Caco-2 (cell line): Measurements from ENCODE around the gene SEC24A. TPM values are rescaled to one million over a fixed set of nuclear protein-coding genes. Genes with fewer than 3 reads are reported as not detected.
"Not testable (repeated sequence)": the region's sequence is repeated elsewhere in the genome, so short reads cannot be mapped to it uniquely, and the experiment has no call there.

Source experiments
- BruUV-seq: library from RNA; stranded (reverse); fragments of 400-500 nt; replicated peaks from 2 replicates; lab custom pipeline; 2021; lab: Mats Ljungman, UMichigan
- CTCF ChIA-PET: fragments of 300-600 bp; sonication (Branson Sonifier 250); formaldehyde crosslinking; loops from one replicate; lab custom pipeline; 2022; ENCODE audit warnings: antibody characterized with exemption; lab: Charles Lee
- POLR2A ChIA-PET: fragments of 300-600 bp; sonication (Branson Sonifier 250); formaldehyde crosslinking; loops from one replicate; lab custom pipeline; 2022; ENCODE audit warnings: antibody characterized with exemption; lab: Charles Lee
- DNase-seq, 2 experiments: peaks; one replicate each; pipeline versions ENCODE4 v3.0.0 to v3.0.0-alpha.2; 2020 to 2022
- H3K27me3 ChIP-seq: replicated peaks from 2 replicates; pipeline ENCODE4 v1.6.0; 2011; ENCODE audit warnings: low read length; ENCODE audit not compliant: control insufficient read depth, insufficient read depth
- H3K36me3 ChIP-seq: 2 replicates; pipeline ENCODE4 v1.5.1; 2011; ENCODE audit warnings: low read length; ENCODE audit not compliant: control insufficient read depth, insufficient read depth
- H3K4me1 ChIP-seq: fragments of 250-450 bp; sonication (Bioruptor Pico); 2 replicates; pipeline ENCODE4 v1.5.1; 2020; ENCODE audit warnings: mild to moderate bottlenecking
- H3K4me3 ChIP-seq: 2 replicates; pipeline ENCODE4 v1.5.1; 2011; ENCODE audit warnings: low read depth, mild to moderate bottlenecking, control low read depth, low read length
- H3K9me3 ChIP-seq: fragments of 250-450 bp; sonication (Bioruptor Pico); 2 replicates; pipeline ENCODE4 v1.5.1; 2020; ENCODE audit warnings: mild to moderate bottlenecking, moderate library complexity
- H3K27ac Mint-ChIP-seq: one replicate; pipeline ENCODE4 v1.8.0; 2022; ENCODE audit warnings: mixed read lengths; ENCODE audit not compliant: unreplicated experiment
- H3K27me3 Mint-ChIP-seq: one replicate; pipeline ENCODE4 v1.8.0; 2022; ENCODE audit warnings: mixed read lengths; ENCODE audit not compliant: insufficient read depth, unreplicated experiment
- H3K36me3 Mint-ChIP-seq: one replicate; pipeline ENCODE4 v1.8.0; 2022; ENCODE audit warnings: mild to moderate bottlenecking, mixed read lengths; ENCODE audit not compliant: insufficient read depth, unreplicated experiment
- H3K4me1 Mint-ChIP-seq: one replicate; pipeline ENCODE4 v1.8.0; 2022; ENCODE audit warnings: low read depth, mixed read lengths; ENCODE audit not compliant: unreplicated experiment
- H3K4me3 Mint-ChIP-seq: one replicate; pipeline ENCODE4 v1.8.0; 2022; ENCODE audit warnings: mild to moderate bottlenecking, moderate library complexity, mixed read lengths; ENCODE audit not compliant: unreplicated experiment
- H3K9me3 Mint-ChIP-seq: one replicate; pipeline ENCODE4 v1.8.0; 2022; ENCODE audit warnings: mixed read lengths; ENCODE audit not compliant: unreplicated experiment
- intact Hi-C: fragments of 100-400 bp; cut with micrococcal nuclease; formaldehyde crosslinking; loops from one replicate; pipeline ENCODE4 v1.10.0; 2022; ENCODE audit not compliant: unreplicated experiment
- total RNA-seq: library from RNA; stranded (reverse); gene quantifications from 2 replicates; pipeline ENCODE4 v1.2.3, GENCODE V29; 2022
- TF ChIP-seq, protein P1 (sequence below), 2 experiments: fragments of 200-600 bp in 1 of 2; IDR thresholded peaks; 1 replicate in 1 of 2; 2 replicates in 1 of 2; pipeline versions ENCODE4 v1.5.1 to v1.8.0; 2011 to 2022; ENCODE audit warnings: antibody characterized with exemption in 1 of 2, control low read depth in 1 of 2, inconsistent platforms in 1 of 2, low read depth in 1 of 2, low read length in 1 of 2, mild to moderate bottlenecking in 1 of 2, moderate library complexity in 1 of 2; ENCODE audit not compliant: insufficient read depth in 1 of 2, severe bottlenecking in 1 of 2, unreplicated experiment in 1 of 2

Gene SEC24A
- total RNA-seq, 1 experiment from 2014 or later, result 47.4 TPM

GRCh38 chr5:134758176-134758503, 109.6 kb downstream of the SEC24A start:
- H3K27me3 Mint-ChIP-seq, result no peaks in the 10 kb centered on the region
- no peak for DNase-seq
- peaks cover 17% of the 10 kb centered on the region for H3K4me1 Mint-ChIP-seq
- peak overlapping the region; percentile 100 for H3K27ac Mint-ChIP-seq
- peaks cover 40% of the 10 kb centered on the region for H3K36me3 Mint-ChIP-seq
- peaks cover 7% of the 10 kb centered on the region; the same call in 1 of the 2 replicates for H3K4me1 ChIP-seq
- POLR2A ChIA-PET, result interaction anchor here (0.6 to 1.1 kb wide), 6 partner anchors 11 to 146 kb away, joined by 3 to 7 read pairs (median 4); partner anchors contain the start of genes CAMLG and PCBD2
- peak overlapping the region; percentile 71 for H3K4me3 ChIP-seq
- intact Hi-C loops, result loop anchor here (1.0 to 2.0 kb wide), 2 partner anchors 19 to 89 kb away; no protein-coding TSS in a partner anchor
- no peaks in the 10 kb centered on the region for H3K27me3 ChIP-seq
- H3K4me3 Mint-ChIP-seq, result peak overlapping the region; percentile 100
- TF ChIP-seq, protein P1, sequence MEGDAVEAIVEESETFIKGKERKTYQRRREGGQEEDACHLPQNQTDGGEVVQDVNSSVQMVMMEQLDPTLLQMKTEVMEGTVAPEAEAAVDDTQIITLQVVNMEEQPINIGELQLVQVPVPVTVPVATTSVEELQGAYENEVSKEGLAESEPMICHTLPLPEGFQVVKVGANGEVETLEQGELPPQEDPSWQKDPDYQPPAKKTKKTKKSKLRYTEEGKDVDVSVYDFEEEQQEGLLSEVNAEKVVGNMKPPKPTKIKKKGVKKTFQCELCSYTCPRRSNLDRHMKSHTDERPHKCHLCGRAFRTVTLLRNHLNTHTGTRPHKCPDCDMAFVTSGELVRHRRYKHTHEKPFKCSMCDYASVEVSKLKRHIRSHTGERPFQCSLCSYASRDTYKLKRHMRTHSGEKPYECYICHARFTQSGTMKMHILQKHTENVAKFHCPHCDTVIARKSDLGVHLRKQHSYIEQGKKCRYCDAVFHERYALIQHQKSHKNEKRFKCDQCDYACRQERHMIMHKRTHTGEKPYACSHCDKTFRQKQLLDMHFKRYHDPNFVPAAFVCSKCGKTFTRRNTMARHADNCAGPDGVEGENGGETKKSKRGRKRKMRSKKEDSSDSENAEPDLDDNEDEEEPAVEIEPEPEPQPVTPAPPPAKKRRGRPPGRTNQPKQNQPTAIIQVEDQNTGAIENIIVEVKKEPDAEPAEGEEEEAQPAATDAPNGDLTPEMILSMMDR (IDR thresholded peaks at IDR 0.05; ENCODE audit: insufficient read depth in 1 of 2, low read depth in 1 of 2, low read length in 1 of 2, severe bottlenecking in 1 of 2, unreplicated experiment in 1 of 2), result no peak
- no peaks in the 10 kb centered on the region for H3K9me3 Mint-ChIP-seq
- no peaks in the 10 kb centered on the region for H3K9me3 ChIP-seq
- no peaks in the 10 kb centered on the region for H3K36me3 ChIP-seq
- BruUV-seq, result TSS peak; percentile 53
- CTCF ChIA-PET, result interaction anchor here (0.6 to 2.8 kb wide), 2 partner anchors 11 to 20 kb away, joined by 8 to 17 read pairs; partner anchors contain the start of gene CAMLG

- BruUV-seq, result no TSS peak
- TF ChIP-seq, protein P1 (IDR thresholded peaks at IDR 0.05; ENCODE audit: insufficient read depth in 1 of 2, low read depth in 1 of 2, low read length in 1 of 2, severe bottlenecking in 1 of 2, unreplicated experiment in 1 of 2), result peak; percentile 71 to 87
- ChIA-PET CTCF (interaction anchor here (0.7 to 2.8 kb wide), 2 partner anchors 10 to 20 kb away, joined by 3 to 17 read pairs; partner anchors contain the start of gene CAMLG), POLR2A (interaction anchor here (0.5 to 1.0 kb wide), 6 partner anchors 10 to 146 kb away, joined by 3 to 7 read pairs (median 4); partner anchors contain the start of genes CAMLG and PCBD2)
- Histone ChIP-seq H3K4me1 (peaks cover 7% of the 10 kb centered on the region; the same call in 1 of the 2 replicates), H3K4me3 (peak within 1 kb of the TSS; percentile 71), H3K9me3 (no peaks in the 10 kb centered on the region), H3K27me3 (no peaks in the 10 kb centered on the region), H3K36me3 (no peaks in the 10 kb centered on the region)
- peaks cover 46% of the 10 kb centered on the region for H3K36me3 Mint-ChIP-seq
- peak within 1 kb of the TSS; percentile 100 for H3K4me3 Mint-ChIP-seq
- no peaks in the 10 kb centered on the region for H3K9me3 Mint-ChIP-seq
- no peaks in the 10 kb centered on the region for H3K27me3 Mint-ChIP-seq
- peaks cover 17% of the 10 kb centered on the region for H3K4me1 Mint-ChIP-seq
- intact Hi-C loops, result loop anchor here (1.0 to 2.0 kb wide), 2 partner anchors 19 to 88 kb away; no protein-coding TSS in a partner anchor
- DNase-seq, result peak; percentile 95 to 96
- H3K27ac Mint-ChIP-seq, result peak within 1 kb of the TSS; percentile 100
Measured at GRCh38 chr5:134758504-134759341, 110.1 kb downstream of the SEC24A start, which contains the start of gene DDX46. Gene DDX46, plus strand, starts transcription at chr5:134758779. Its CDS starts 160 bp downstream, at chr5:134758939.

- H3K36me3 ChIP-seq, H3K9me3 ChIP-seq, CTCF ChIA-PET, H3K4me3 ChIP-seq, H3K4me1 ChIP-seq, H3K27ac Mint-ChIP-seq, H3K4me3 Mint-ChIP-seq, H3K27me3 ChIP-seq, H3K9me3 Mint-ChIP-seq, intact Hi-C loops, BruUV-seq, H3K27me3 Mint-ChIP-seq, H3K4me1 Mint-ChIP-seq, POLR2A ChIA-PET: not testable (repeated sequence)
- H3K36me3 Mint-ChIP-seq, result peaks cover 86% of the 10 kb centered on the region
- peak in 1 of 2 experiments; percentile 23 for DNase-seq
Measured at GRCh38 chr5:134767528-134768291, 119.1 kb downstream of the SEC24A start.
